Hepatocyte (in vitro differentiated cells): ENCODE results near the gene VPS9D1. TPM values are rescaled to one million over a fixed set of nuclear protein-coding genes. Genes with fewer than 3 reads are reported as not detected.

Experiments used
- DNase-seq: peaks from one replicate; pipeline ENCODE4 v3.0.0-alpha.2; 2016; ENCODE audit warnings: low spot score
- H2AFZ ChIP-seq: fragments of 200-600 bp; sonication (generic); 2 replicates; pipeline ENCODE4 v1.6.0; 2016; ENCODE audit warnings: antibody characterized with exemption, mild to moderate bottlenecking
- H3K27ac ChIP-seq: fragments of 200-600 bp; sonication (generic); 2 replicates; pipeline ENCODE4 v1.5.1; 2016; ENCODE audit warnings: mild to moderate bottlenecking
- H3K27me3 ChIP-seq: fragments of 200-600 bp; sonication (generic); 2 replicates; pipeline ENCODE4 v1.6.1; 2016
- H3K36me3 ChIP-seq: fragments of 200-600 bp; sonication (generic); replicated peaks from 2 replicates; pipeline ENCODE4 v1.5.1; 2016; ENCODE audit warnings: low read depth; ENCODE audit not compliant: insufficient read depth
- H3K4me1 ChIP-seq: fragments of 200-600 bp; sonication (generic); 2 replicates; pipeline ENCODE4 v1.5.1; 2016; ENCODE audit warnings: mild to moderate bottlenecking, moderate library complexity; ENCODE audit not compliant: insufficient read depth
- H3K4me2 ChIP-seq: fragments of 200-600 bp; sonication (generic); 2 replicates; pipeline ENCODE4 v1.6.0; 2016
- H3K4me3 ChIP-seq: fragments of 200-600 bp; sonication (generic); 2 replicates; pipeline ENCODE4 v1.5.1; 2016; ENCODE audit warnings: mild to moderate bottlenecking
- H3K79me2 ChIP-seq: fragments of 200-600 bp; sonication (generic); 2 replicates; pipeline ENCODE4 v1.6.0; 2017; ENCODE audit warnings: mild to moderate bottlenecking
- H3K9me2 ChIP-seq: fragments of 200-600 bp; sonication (generic); replicated peaks from 2 replicates; pipeline ENCODE4 v1.6.0; 2017; ENCODE audit warnings: mild to moderate bottlenecking; ENCODE audit not compliant: insufficient read depth
- H3K9me3 ChIP-seq: fragments of 200-600 bp; sonication (generic); 2 replicates; pipeline ENCODE4 v1.5.1; 2016; ENCODE audit warnings: low read depth, mild to moderate bottlenecking
- H4K20me1 ChIP-seq: fragments of 200-600 bp; sonication (generic); 2 replicates; pipeline ENCODE4 v1.6.0; 2016; ENCODE audit warnings: mild to moderate bottlenecking; ENCODE audit not compliant: insufficient read depth, poor library complexity, severe bottlenecking
- CTCF ChIP-seq: fragments of 200-600 bp; sonication (generic); IDR thresholded peaks from 2 replicates; pipeline ENCODE4 v1.5.1; 2016; ENCODE audit warnings: antibody characterized with exemption, mild to moderate bottlenecking; ENCODE audit not compliant: poor library complexity
- EZH2 ChIP-seq: fragments of 200-600 bp; sonication (generic); IDR thresholded peaks from 2 replicates; pipeline ENCODE4 v1.6.1; 2016; ENCODE audit warnings: antibody characterized with exemption, mild to moderate bottlenecking, borderline replicate concordance
- EZH2phosphoT487 ChIP-seq: fragments of 200-600 bp; sonication (generic); IDR thresholded peaks from one replicate; pipeline ENCODE4 v1.6.1; 2018; ENCODE audit warnings: antibody characterized with exemption, mild to moderate bottlenecking, low read depth, moderate library complexity; ENCODE audit not compliant: unreplicated experiment, severe bottlenecking
- WGBS: methylation state at CpG from one replicate; pipeline ENCODE4 v1.1.6; 2016; ENCODE audit warnings: low lambda C conversion rate; ENCODE audit errors: missing lambda C conversion rate; 5-methylcytosine and 5-hydroxymethylcytosine counted together
- polyA plus RNA-seq: library from polyadenylated mRNA; unstranded; fragments of >200 nt; fragmentation: Nextera tagmentation; extraction: Ambion mirVana; gene quantifications from 2 replicates; pipeline ENCODE4 v1.2.1, GENCODE V29; 2016
- total RNA-seq: library from RNA; depleted of rRNA; stranded (reverse); fragments of >200 nt; gene quantifications from 2 replicates; pipeline ENCODE4 v1.2.3, GENCODE V29; 2014

VPS9D1 gene
- total and polyA plus RNA-seq, 2 experiments from 2014 or later = 13.8 to 25.5 TPM

GRCh38 chr16:89748921-89749320, 28.2 kb upstream of the VPS9D1 start:
- H4K20me1 ChIP-seq = no peaks in the 10 kb centered on the region
- H3K4me1 ChIP-seq = no peaks in the 10 kb centered on the region
- no peaks in the 10 kb centered on the region for H3K9me3 ChIP-seq
- no peaks in the 10 kb centered on the region for H3K27me3 ChIP-seq
- no peak for TF ChIP-seq CTCF
- no peak for TF ChIP-seq EZH2phosphoT487
- TF ChIP-seq EZH2 = no peak
- H3K27ac ChIP-seq = no peak overlapping the region
- no peaks in the 10 kb centered on the region for H3K79me2 ChIP-seq
- no peak overlapping the region for H3K4me2 ChIP-seq
- DNase-seq = no peak
- H3K9me2 ChIP-seq = no peaks in the 10 kb centered on the region
- no peaks in the 10 kb centered on the region for H3K36me3 ChIP-seq
- H2AFZ ChIP-seq = no peak overlapping the region
- 98% methylated on average over 11 of the region's 11 CpGs for WGBS
- H3K4me3 ChIP-seq = no peak overlapping the region

- Histone ChIP-seq H3K4me2 (no peak overlapping the region), H3K4me1 (no peaks in the 10 kb centered on the region), H3K9me2 (no peaks in the 10 kb centered on the region), H4K20me1 (no peaks in the 10 kb centered on the region), H3K27ac (no peak overlapping the region), H2AFZ (no peak overlapping the region), H3K4me3 (no peak overlapping the region), H3K9me3 (no peaks in the 10 kb centered on the region), H3K36me3 (no peaks in the 10 kb centered on the region), H3K79me2 (no peaks in the 10 kb centered on the region), H3K27me3 (no peaks in the 10 kb centered on the region)
- no peak for DNase-seq
- TF ChIP-seq EZH2phosphoT487 = no peak
- WGBS = 96% methylated on average over 9 of the region's 9 CpGs
Measured at GRCh38 chr16:89748076-89748475, 27.4 kb upstream of the VPS9D1 start.

- no peaks in the 10 kb centered on the region for H3K9me2 ChIP-seq
- H3K36me3 ChIP-seq = no peaks in the 10 kb centered on the region
- no peak overlapping the region for H3K4me2 ChIP-seq
- 93% methylated on average over 15 of the region's 15 CpGs for WGBS
- no peaks in the 10 kb centered on the region for H3K79me2 ChIP-seq
- no peaks in the 10 kb centered on the region for H3K9me3 ChIP-seq
- no peak overlapping the region for H3K27ac ChIP-seq
- H3K27me3 ChIP-seq = no peaks in the 10 kb centered on the region
- DNase-seq = no peak
- no peak overlapping the region for H2AFZ ChIP-seq
- H3K4me3 ChIP-seq = no peak overlapping the region
- TF ChIP-seq EZH2 (no peak), EZH2phosphoT487 (no peak), CTCF (no peak)
- no peaks in the 10 kb centered on the region for H4K20me1 ChIP-seq
- H3K4me1 ChIP-seq = no peaks in the 10 kb centered on the region
Measured at GRCh38 chr16:89746043-89746442, 25.3 kb upstream of the VPS9D1 start.

GRCh38 chr16:89744813-89745212, 24.1 kb upstream of the VPS9D1 start:
- 96% methylated on average over 16 of the region's 16 CpGs for WGBS
- Histone ChIP-seq H2AFZ (no peak overlapping the region), H3K79me2 (no peaks in the 10 kb centered on the region), H3K36me3 (no peaks in the 10 kb centered on the region), H3K9me3 (no peaks in the 10 kb centered on the region), H3K4me2 (no peak overlapping the region), H3K4me3 (no peak overlapping the region), H4K20me1 (no peaks in the 10 kb centered on the region), H3K27ac (no peak overlapping the region), H3K4me1 (no peaks in the 10 kb centered on the region), H3K9me2 (no peaks in the 10 kb centered on the region), H3K27me3 (no peaks in the 10 kb centered on the region)
- TF ChIP-seq EZH2 = no peak
- TF ChIP-seq EZH2phosphoT487 = no peak
- no peak for TF ChIP-seq CTCF
- DNase-seq = no peak
